ENCODE results near the gene DNAH1.
A peak's percentile ranks its signal among the peaks of the same experiment; 100 is the strongest.

Gene DNAH1

DNA sequence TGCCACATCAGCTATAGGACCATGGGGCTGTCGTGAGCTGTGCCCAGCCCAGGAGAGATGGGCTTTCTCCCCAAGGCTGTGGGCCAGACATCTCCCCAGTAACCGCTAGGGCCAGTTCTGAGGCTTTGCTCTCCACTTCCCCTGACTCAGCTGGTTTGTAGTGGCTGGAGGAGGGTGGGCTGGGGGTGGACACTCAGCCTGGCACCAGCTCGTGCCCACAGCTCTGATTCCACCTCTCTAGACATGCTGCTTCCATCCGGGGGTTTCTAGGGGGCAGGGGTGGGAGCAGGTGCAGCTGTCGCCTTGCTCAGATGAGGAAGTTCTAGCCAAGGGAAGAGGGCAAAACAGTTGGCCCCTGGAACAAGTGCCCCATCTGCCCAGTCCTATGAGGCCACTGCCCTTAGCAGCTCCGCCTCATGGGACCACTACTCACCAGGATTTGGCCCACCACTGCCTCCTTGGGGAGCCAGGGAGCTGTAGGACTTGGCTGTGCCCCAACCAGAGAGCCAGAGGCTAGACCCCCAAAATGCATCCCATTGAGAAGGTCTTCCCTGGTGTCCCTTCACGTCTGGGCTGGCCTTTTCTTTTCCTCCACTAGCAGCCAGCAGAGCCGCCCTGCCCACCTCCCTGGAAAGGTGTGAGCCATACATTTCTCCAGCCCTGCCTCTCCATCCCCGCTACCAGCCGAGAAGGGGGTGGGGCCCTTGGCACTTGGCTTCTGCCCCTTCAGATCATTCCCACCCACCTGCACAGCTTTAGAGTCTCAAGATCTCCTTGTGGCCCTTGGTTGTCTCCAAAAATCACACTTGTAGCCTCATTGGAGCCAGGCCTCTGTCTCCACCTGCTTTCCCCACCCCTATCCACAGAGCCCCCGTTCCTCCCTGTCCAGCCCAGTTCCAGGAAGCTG lies 18.6 kb upstream of the DNAH1 start:
- no peak overlapping the region for H3K4me3 Mint-ChIP-seq
- no peak for ATAC-seq (ENCODE audit: low read depth)
- H3K27ac Mint-ChIP-seq, result no peak overlapping the region
- H3K36me3 Mint-ChIP-seq, result peaks cover 12% of the 10 kb centered on the region
- H3K9me3 Mint-ChIP-seq, result no peaks in the 10 kb centered on the region
- peaks cover 19% of the 10 kb centered on the region for H3K4me1 Mint-ChIP-seq
- H3K27me3 Mint-ChIP-seq, result no peaks in the 10 kb centered on the region
- DNase-seq (ENCODE audit: low spot score in 2 of 2), result no peak

- ATAC-seq (ENCODE audit: low read depth), result no peak
- no peak for DNase-seq (ENCODE audit: low spot score in 2 of 2)
- Mint-ChIP-seq H3K27me3 (no peaks in the 10 kb centered on the region), H3K4me1 (peaks cover 19% of the 10 kb centered on the region), H3K36me3 (peaks cover 12% of the 10 kb centered on the region), H3K4me3 (no peak overlapping the region), H3K27ac (peak overlapping the region; percentile 25), H3K9me3 (no peaks in the 10 kb centered on the region)
Observed at GRCh38 chr3:52298149-52299098, 17.7 kb upstream of the DNAH1 start.

- peak overlapping the region; percentile 25 for H3K27ac Mint-ChIP-seq
- H3K9me3 Mint-ChIP-seq, result no peaks in the 10 kb centered on the region
- H3K27me3 Mint-ChIP-seq, result no peaks in the 10 kb centered on the region
- H3K36me3 Mint-ChIP-seq, result peaks cover 12% of the 10 kb centered on the region
- DNase-seq (ENCODE audit: low spot score in 2 of 2), result no peak
- peaks cover 20% of the 10 kb centered on the region for H3K4me1 Mint-ChIP-seq
- H3K4me3 Mint-ChIP-seq, result no peak overlapping the region
- ATAC-seq (ENCODE audit: low read depth), result no peak
Observed at GRCh38 chr3:52299247-52299878, 16.8 kb upstream of the DNAH1 start.

DNA sequence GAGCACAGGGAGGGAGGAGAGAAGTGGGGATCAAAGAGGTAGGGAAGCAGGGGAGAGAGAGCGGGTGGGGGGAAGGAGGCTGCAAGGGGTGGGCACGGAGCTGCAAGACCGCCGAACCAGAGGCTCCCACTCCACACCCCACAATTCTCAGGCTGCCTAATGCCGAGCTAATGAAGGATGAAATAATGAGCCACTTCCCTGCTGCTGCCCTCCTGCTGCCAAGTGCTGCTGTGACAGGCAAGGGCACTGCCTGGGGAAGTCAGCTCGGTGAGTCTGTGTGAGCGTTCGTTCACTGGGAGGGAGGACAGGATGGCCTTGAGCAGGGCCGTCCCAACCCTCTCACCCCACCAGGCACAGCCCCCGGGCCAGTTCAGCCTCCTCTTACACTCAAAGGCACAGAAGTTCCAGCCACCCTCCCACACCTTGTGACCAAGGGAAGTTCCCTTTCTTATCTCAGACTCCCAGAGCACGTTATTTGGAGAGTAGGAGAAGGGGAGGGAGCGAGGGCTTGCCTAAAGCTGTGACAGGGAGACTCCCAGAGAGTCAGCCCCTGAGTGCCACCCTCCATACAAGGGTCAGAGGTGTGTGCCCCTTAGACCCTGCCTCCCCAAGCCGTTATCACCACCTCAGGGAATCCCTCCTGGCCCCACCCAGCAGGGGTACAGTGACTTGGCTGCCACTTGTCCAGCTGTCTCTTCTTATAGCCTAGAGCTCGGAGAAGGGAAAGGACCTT lies 16.1 kb upstream of the DNAH1 start:
- no peaks in the 10 kb centered on the region for H3K9me3 Mint-ChIP-seq
- peaks cover 22% of the 10 kb centered on the region for H3K4me1 Mint-ChIP-seq
- H3K27me3 Mint-ChIP-seq, result no peaks in the 10 kb centered on the region
- ATAC-seq (ENCODE audit: low read depth) (peak; percentile 52), DNase-seq (ENCODE audit: low spot score in 2 of 2) (no peak)
- peaks cover 9% of the 10 kb centered on the region for H3K36me3 Mint-ChIP-seq
- H3K27ac Mint-ChIP-seq, result peak overlapping the region; percentile 25
- no peak overlapping the region for H3K4me3 Mint-ChIP-seq

DNA sequence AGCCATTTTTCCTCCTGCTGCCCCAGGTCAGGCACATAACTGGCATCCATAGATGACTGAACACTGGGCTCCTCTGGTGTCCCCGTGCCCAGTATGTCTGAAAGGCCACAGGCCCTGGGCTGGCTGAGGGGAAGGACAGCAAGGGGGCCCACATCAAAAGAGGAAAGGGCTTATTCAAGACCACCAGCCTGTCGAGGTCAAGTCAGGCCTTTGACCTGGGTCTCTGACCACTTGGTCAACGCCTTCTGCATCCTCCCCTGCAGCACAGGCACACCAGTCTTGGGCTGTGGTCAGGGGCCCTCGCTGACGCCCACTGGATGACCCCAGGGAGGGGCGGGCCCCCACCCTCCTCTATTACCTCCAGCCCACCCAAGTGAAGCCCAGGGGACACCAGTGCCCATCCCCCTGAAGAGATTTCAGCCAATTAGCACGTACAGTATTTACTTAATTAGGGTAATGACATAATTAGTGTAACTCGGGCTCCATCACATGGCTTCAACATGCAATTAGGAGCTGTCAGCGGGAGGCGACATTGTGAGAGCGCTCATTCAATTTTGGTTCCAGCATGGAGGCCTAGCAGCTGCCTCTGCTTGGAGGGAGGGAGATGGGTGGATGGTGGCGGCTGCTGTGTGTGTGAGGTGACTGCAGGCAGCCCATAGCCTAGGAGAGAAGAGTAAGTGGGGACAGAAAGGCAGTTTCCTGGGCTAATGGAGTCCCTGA lies 13.5 kb upstream of the DNAH1 start:
- ATAC-seq (ENCODE audit: low read depth), result no peak
- DNase-seq (ENCODE audit: low spot score in 2 of 2), result no peak
- Mint-ChIP-seq H3K27me3 (no peaks in the 10 kb centered on the region), H3K27ac (no peak overlapping the region), H3K9me3 (no peaks in the 10 kb centered on the region), H3K4me1 (peaks cover 18% of the 10 kb centered on the region), H3K4me3 (no peak overlapping the region), H3K36me3 (peaks cover 7% of the 10 kb centered on the region)

GRCh38 chr3:52303811-52304210 lies 12.3 kb upstream of the DNAH1 start:
- ATAC-seq (ENCODE audit: low read depth) (no peak), DNase-seq (ENCODE audit: low spot score in 2 of 2) (no peak)
- Mint-ChIP-seq H3K4me3 (no peak overlapping the region), H3K27ac (no peak overlapping the region), H3K9me3 (no peaks in the 10 kb centered on the region), H3K4me1 (peaks cover 22% of the 10 kb centered on the region), H3K36me3 (peaks cover 11% of the 10 kb centered on the region), H3K27me3 (no peaks in the 10 kb centered on the region)

GRCh38 chr3:52305926-52306325 lies 10.2 kb upstream of the DNAH1 start:
- Mint-ChIP-seq H3K4me3 (no peak overlapping the region), H3K27ac (peak overlapping the region; percentile 2), H3K4me1 (peaks cover 22% of the 10 kb centered on the region), H3K36me3 (peaks cover 15% of the 10 kb centered on the region), H3K9me3 (no peaks in the 10 kb centered on the region), H3K27me3 (no peaks in the 10 kb centered on the region)
- DNase-seq (ENCODE audit: low spot score in 2 of 2) (no peak), ATAC-seq (ENCODE audit: low read depth) (no peak)

- no peak for DNase-seq (ENCODE audit: low spot score in 2 of 2)
- Mint-ChIP-seq H3K4me3 (no peak overlapping the region), H3K9me3 (no peaks in the 10 kb centered on the region), H3K36me3 (peaks cover 15% of the 10 kb centered on the region), H3K4me1 (peaks cover 25% of the 10 kb centered on the region), H3K27me3 (no peaks in the 10 kb centered on the region), H3K27ac (no peak overlapping the region)
- no peak for ATAC-seq (ENCODE audit: low read depth)
Observed at GRCh38 chr3:52306978-52307377, 9.1 kb upstream of the DNAH1 start.

DNA sequence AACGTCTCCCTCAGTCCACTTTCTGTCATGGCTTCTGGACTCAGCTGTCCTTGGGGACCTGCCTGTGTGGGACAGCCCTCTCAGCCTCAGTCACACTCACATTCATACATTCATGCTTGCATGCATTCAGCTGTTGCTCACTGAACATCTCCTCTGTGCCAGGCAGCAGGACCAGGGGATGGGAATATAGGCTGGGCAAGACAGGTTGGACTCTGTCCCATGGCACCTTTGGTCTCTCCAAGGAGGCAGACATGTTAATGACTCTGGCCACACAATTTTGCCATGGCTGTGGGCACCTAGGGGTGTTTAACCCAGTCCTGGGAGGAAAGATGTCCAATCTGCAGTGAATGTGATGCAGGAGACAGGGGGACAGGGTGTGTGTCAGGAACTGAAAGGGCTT lies 7.8 kb upstream of the DNAH1 start:
- ATAC-seq (ENCODE audit: low read depth), result no peak
- no peaks in the 10 kb centered on the region for H3K27me3 Mint-ChIP-seq
- peaks cover 15% of the 10 kb centered on the region for H3K36me3 Mint-ChIP-seq
- peaks cover 31% of the 10 kb centered on the region for H3K4me1 Mint-ChIP-seq
- DNase-seq (ENCODE audit: low spot score in 2 of 2), result no peak
- no peak overlapping the region for H3K4me3 Mint-ChIP-seq
- peak overlapping the region; percentile 88 for H3K27ac Mint-ChIP-seq
- no peaks in the 10 kb centered on the region for H3K9me3 Mint-ChIP-seq

GRCh38 chr3:52310861-52311575 lies 5.1 kb upstream of the DNAH1 start:
- Mint-ChIP-seq H3K27me3 (no peaks in the 10 kb centered on the region), H3K4me3 (no peak overlapping the region), H3K36me3 (peaks cover 10% of the 10 kb centered on the region), H3K4me1 (peaks cover 36% of the 10 kb centered on the region), H3K27ac (peak overlapping the region; percentile 88), H3K9me3 (no peaks in the 10 kb centered on the region)
- DNase-seq (ENCODE audit: low spot score in 2 of 2) (peak in 1 of 2 donors; percentile 40), ATAC-seq (ENCODE audit: low read depth) (peak; percentile 73)

GRCh38 chr3:52311576-52312119 lies 4.5 kb upstream of the DNAH1 start:
- Mint-ChIP-seq H3K9me3 (no peaks in the 10 kb centered on the region), H3K4me1 (peaks cover 33% of the 10 kb centered on the region), H3K4me3 (no peak overlapping the region), H3K27ac (peak overlapping the region; percentile 88), H3K36me3 (peaks cover 8% of the 10 kb centered on the region), H3K27me3 (no peaks in the 10 kb centered on the region)
- DNase-seq (ENCODE audit: low spot score in 2 of 2) (no peak), ATAC-seq (ENCODE audit: low read depth) (no peak)

DNA sequence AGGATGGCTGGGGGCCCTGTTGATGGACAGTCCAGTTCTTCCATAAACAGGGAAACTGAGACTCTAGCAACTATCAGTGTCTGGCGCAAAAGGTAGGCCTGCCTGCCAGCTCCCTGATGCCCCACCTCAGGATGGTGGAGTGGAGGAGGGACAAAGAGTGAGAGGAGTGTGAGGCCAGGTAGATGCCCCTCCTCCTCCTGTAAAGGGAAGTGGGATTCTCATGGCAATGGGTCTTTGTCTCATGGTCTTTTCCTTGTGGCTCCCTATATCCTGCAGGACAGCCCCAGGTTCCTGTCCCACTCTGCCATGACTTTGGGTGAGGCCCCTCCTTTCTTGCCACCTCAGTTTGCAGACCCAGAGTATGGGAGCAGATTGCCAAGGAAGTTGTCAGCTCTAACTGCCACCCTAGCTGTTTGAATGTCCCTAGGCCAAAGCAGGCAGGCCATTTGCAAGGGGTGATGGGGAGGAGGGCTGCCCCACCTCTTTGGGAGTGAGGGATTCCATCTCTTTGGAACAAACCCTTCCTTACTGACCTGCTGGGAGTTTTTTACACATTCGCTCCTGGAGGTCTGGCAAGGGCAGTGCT lies 2.8 kb upstream of the DNAH1 start:
- Mint-ChIP-seq H3K4me3 (peak overlapping the region; percentile 11), H3K9me3 (no peaks in the 10 kb centered on the region), H3K27me3 (no peaks in the 10 kb centered on the region), H3K4me1 (peaks cover 41% of the 10 kb centered on the region), H3K27ac (peak overlapping the region; percentile 93), H3K36me3 (peaks cover 7% of the 10 kb centered on the region)
- no peak for ATAC-seq (ENCODE audit: low read depth)
- no peak for DNase-seq (ENCODE audit: low spot score in 2 of 2)

All from memory B cell (primary cell).